ENCODE measurements around the gene MFNG. TPM values are rescaled to one million over a fixed set of nuclear protein-coding genes. Genes with fewer than 3 reads are reported as not detected.

The MFNG gene
- total RNA-seq, 1 donor from 2014 or later = 0.54 TPM

GRCh38 chr22:37508431-37508992 is 22.3 kb upstream of the MFNG start:
- Histone ChIP-seq H3K27me3 (ENCODE audit: control insufficient read depth, insufficient read depth, low read length) (no peaks in the 10 kb centered on the region), H3K4me3 (ENCODE audit: low read depth, low read length) (no peak overlapping the region), H3K36me3 (ENCODE audit: control insufficient read depth, insufficient read depth, low read length) (peaks cover 3% of the 10 kb centered on the region)
- TF ChIP-seq, protein P1, sequence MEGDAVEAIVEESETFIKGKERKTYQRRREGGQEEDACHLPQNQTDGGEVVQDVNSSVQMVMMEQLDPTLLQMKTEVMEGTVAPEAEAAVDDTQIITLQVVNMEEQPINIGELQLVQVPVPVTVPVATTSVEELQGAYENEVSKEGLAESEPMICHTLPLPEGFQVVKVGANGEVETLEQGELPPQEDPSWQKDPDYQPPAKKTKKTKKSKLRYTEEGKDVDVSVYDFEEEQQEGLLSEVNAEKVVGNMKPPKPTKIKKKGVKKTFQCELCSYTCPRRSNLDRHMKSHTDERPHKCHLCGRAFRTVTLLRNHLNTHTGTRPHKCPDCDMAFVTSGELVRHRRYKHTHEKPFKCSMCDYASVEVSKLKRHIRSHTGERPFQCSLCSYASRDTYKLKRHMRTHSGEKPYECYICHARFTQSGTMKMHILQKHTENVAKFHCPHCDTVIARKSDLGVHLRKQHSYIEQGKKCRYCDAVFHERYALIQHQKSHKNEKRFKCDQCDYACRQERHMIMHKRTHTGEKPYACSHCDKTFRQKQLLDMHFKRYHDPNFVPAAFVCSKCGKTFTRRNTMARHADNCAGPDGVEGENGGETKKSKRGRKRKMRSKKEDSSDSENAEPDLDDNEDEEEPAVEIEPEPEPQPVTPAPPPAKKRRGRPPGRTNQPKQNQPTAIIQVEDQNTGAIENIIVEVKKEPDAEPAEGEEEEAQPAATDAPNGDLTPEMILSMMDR (IDR thresholded peaks at IDR 0.05; ENCODE audit: insufficient read depth, low read length, poor library complexity, severe bottlenecking) = no peak
- no peak for DNase-seq (ENCODE audit: low read depth)

- peaks cover 3% of the 10 kb centered on the region for H3K36me3 ChIP-seq (ENCODE audit: control insufficient read depth, insufficient read depth, low read length)
- no peak for DNase-seq (ENCODE audit: low read depth)
- no peak overlapping the region for H3K4me3 ChIP-seq (ENCODE audit: low read depth, low read length)
- no peaks in the 10 kb centered on the region for H3K27me3 ChIP-seq (ENCODE audit: control insufficient read depth, insufficient read depth, low read length)
- TF ChIP-seq, protein P1 (IDR thresholded peaks at IDR 0.05; ENCODE audit: insufficient read depth, low read length, poor library complexity, severe bottlenecking) = no peak
These were observed 21.5 kb upstream of the MFNG start for GRCh38 chr22:37507731-37508130.

DNA sequence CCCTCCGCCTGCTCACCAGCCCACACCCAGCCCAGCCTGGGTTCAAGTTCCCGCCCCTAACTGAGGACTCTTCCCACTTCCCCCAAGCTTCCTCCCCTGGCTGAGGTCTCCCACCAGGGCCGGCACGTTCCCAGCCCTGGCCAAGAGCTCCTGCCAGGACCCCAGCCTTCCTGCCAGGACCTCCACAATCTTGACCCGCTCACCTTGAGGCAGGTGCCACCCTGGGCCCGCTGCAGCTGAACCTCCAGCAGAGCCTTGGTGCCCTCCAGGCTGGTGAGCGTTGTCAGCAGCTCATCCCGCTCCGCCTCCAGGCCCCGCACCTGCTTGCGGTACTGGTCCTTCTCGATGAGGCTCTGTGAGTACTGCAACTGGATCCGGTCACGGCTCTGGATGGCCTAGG is 19.8 kb upstream of the MFNG start:
- TF ChIP-seq, protein P1 (IDR thresholded peaks at IDR 0.05; ENCODE audit: insufficient read depth, low read length, poor library complexity, severe bottlenecking) = no peak
- peaks cover 3% of the 10 kb centered on the region for H3K36me3 ChIP-seq (ENCODE audit: control insufficient read depth, insufficient read depth, low read length)
- no peaks in the 10 kb centered on the region for H3K27me3 ChIP-seq (ENCODE audit: control insufficient read depth, insufficient read depth, low read length)
- no peak overlapping the region for H3K4me3 ChIP-seq (ENCODE audit: low read depth, low read length)
- DNase-seq (ENCODE audit: low read depth) = no peak

GRCh38 chr22:37505565-37505964 is 19.4 kb upstream of the MFNG start:
- no peaks in the 10 kb centered on the region for H3K27me3 ChIP-seq (ENCODE audit: control insufficient read depth, insufficient read depth, low read length)
- no peak overlapping the region for H3K4me3 ChIP-seq (ENCODE audit: low read depth, low read length)
- no peak for DNase-seq (ENCODE audit: low read depth)
- peaks cover 3% of the 10 kb centered on the region for H3K36me3 ChIP-seq (ENCODE audit: control insufficient read depth, insufficient read depth, low read length)
- TF ChIP-seq, protein P1 (IDR thresholded peaks at IDR 0.05; ENCODE audit: insufficient read depth, low read length, poor library complexity, severe bottlenecking) = no peak

DNA sequence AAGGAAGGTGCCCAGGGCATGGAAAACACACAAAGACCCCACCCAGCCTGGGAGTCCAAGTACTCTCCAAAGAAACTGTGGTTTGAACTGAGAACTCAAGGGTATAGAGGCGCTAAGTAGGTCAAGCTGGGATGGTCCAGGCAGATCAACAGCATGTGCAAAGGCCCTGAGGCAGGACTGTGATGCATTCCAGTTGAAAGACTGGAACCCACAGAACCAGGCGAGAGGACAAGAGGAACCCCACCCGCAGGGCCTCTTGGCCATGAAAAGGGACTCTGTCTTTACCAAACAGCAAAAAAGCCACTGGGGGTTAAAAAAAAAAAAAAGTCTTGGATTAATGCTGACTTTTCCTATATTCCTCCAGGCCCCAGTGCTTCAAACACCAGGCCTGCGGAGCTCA is 18.8 kb upstream of the MFNG start:
- H3K36me3 ChIP-seq (ENCODE audit: control insufficient read depth, insufficient read depth, low read length) = peaks cover 3% of the 10 kb centered on the region
- TF ChIP-seq, protein P1 (IDR thresholded peaks at IDR 0.05; ENCODE audit: insufficient read depth, low read length, poor library complexity, severe bottlenecking) = no peak
- no peaks in the 10 kb centered on the region for H3K27me3 ChIP-seq (ENCODE audit: control insufficient read depth, insufficient read depth, low read length)

DNA sequence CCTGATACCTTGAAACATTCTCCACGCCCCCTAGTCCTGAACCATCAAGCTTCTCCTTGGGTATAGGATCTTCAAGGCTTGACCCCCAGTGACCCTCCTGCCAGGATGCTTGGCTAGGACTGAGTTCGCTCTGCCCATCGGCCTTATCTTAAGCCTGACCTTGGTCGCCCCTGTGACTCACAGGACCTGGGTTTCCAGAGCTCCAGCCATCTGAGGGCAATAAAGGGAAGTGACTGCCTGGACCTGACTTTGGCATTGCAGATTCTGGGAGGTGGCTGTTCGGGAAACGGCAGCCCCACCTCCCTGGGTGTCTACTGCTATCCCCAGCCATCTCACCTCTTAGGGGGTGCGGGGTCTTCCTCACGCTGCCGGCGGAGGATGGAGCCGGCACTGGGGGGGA is 17.7 kb upstream of the MFNG start:
- DNase-seq (ENCODE audit: low read depth) = no peak
- Histone ChIP-seq H3K4me3 (ENCODE audit: low read depth, low read length) (no peak overlapping the region), H3K27me3 (ENCODE audit: control insufficient read depth, insufficient read depth, low read length) (no peaks in the 10 kb centered on the region), H3K36me3 (ENCODE audit: control insufficient read depth, insufficient read depth, low read length) (peaks cover 3% of the 10 kb centered on the region)
- TF ChIP-seq, protein P1 (IDR thresholded peaks at IDR 0.05; ENCODE audit: insufficient read depth, low read length, poor library complexity, severe bottlenecking) = no peak

More for the DNA sequence above, 18.8 kb upstream of the MFNG start:
- DNase-seq (ENCODE audit: low read depth) = no peak
- H3K4me3 ChIP-seq (ENCODE audit: low read depth, low read length) = no peak overlapping the region

All from kidney epithelial cell (primary cell).